NCI-H460 (cell line): Measurements from ENCODE around the gene FCRLA. TPM values are rescaled to one million over a fixed set of nuclear protein-coding genes. Genes with fewer than 3 reads are reported as not detected.
A peak's percentile ranks its signal among the peaks of the same experiment; 100 is the strongest.

ENCODE experiments used
- DNase-seq: peaks from one replicate; pipeline ENCODE4 v3.0.0-alpha.2; 2016; ENCODE audit warnings: low read depth; ENCODE audit errors: extremely low read depth
- small RNA-seq, 2 experiments: library from RNA; depleted of rRNA; stranded (forward); fragments of <200 nt; gene quantifications; one replicate each; pipeline ENCODE3, GENCODE V24; 2014
- total RNA-seq: library from RNA; depleted of rRNA; stranded (reverse); fragments of >200 nt; shearing (Covaris generic); gene quantifications from 2 replicates; pipeline ENCODE4 v1.2.3, GENCODE V29; 2014; rRNA removed

Gene FCRLA
- total RNA-seq, 1 experiment from 2014 or later = 0.20 TPM

- no peak for DNase-seq
These were observed 24.2 kb downstream of the FCRLA start for GRCh38 chr1:161731241-161731640.

GRCh38 chr1:161731981-161732718 lies 25.1 kb downstream of the FCRLA start:
- no peak for DNase-seq

- DNase-seq = no peak
These were observed 26.5 kb downstream of the FCRLA start for GRCh38 chr1:161733526-161733925.

GRCh38 chr1:161735837-161736236 lies 28.8 kb downstream of the FCRLA start:
- DNase-seq = no peak

GRCh38 chr1:161736335-161736969 lies 29.4 kb downstream of the FCRLA start:
- DNase-seq = peak; percentile 19

GRCh38 chr1:161737625-161738024 lies 30.6 kb downstream of the FCRLA start:
- no peak for DNase-seq

- DNase-seq = peak; percentile 62
These were observed 31.7 kb downstream of the FCRLA start for GRCh38 chr1:161738627-161739287.

- no peak for DNase-seq
These were observed 33.0 kb downstream of the FCRLA start for GRCh38 chr1:161739865-161740566.

GRCh38 chr1:161740921-161741320 lies 33.9 kb downstream of the FCRLA start:
- no peak for DNase-seq

- no peak for DNase-seq
These were observed 36.2 kb downstream of the FCRLA start for GRCh38 chr1:161743231-161743630.

GRCh38 chr1:161747801-161748200 lies 40.8 kb downstream of the FCRLA start:
- DNase-seq = no peak

GRCh38 chr1:161749509-161750407 lies 42.7 kb downstream of the FCRLA start, which contains the start of gene DUSP12:
Gene DUSP12, plus strand, starts transcription at chr1:161749786. Its CDS starts 16 bp downstream, at chr1:161749802.
- DNase-seq = peak; percentile 98

GRCh38 chr1:161763522-161764098 lies 56.6 kb downstream of the FCRLA start:
- DNase-seq = no peak

Small RNAs within 50 kb of the gene (small RNA-seq; reads per million reads assigned to genes)
- gene RF00019 (0 reads per million in 2 experiments), gene RN7SL466P (0 reads per million in 2 experiments)

Other genes starting within 250 kb of the FCRLA start
- 0.75 and 1.8 TPM in 2 replicates for gene FCGR2A, start 201.8 kb upstream of the FCRLA start, total RNA-seq
- gene HSPA6, start 182.7 kb upstream of the FCRLA start, total RNA-seq = 0.45 and 0.84 TPM in 2 replicates
- not detected in 2 replicates for gene FCGR3A, start 157.4 kb upstream of the FCRLA start, total RNA-seq
- not detected in 2 replicates for gene FCGR3B, start 76.1 kb upstream of the FCRLA start, total RNA-seq
- not detected in 2 replicates for gene FCGR2B, start 44.1 kb upstream of the FCRLA start, total RNA-seq
- 0.97 and 2.0 TPM in 2 replicates for gene FCRLB, start 14.3 kb downstream of the FCRLA start, total RNA-seq
- 98.7 and 101 TPM in 2 replicates for gene DUSP12, start 42.6 kb downstream of the FCRLA start, total RNA-seq
- 53.6 and 56.4 TPM in 2 replicates for gene ATF6, start 59.1 kb downstream of the FCRLA start, total RNA-seq